ENCODE results near the gene ZMIZ1.

The ZMIZ1 gene

GRCh38 chr10:79137300-79137756 is 68.6 kb downstream of the ZMIZ1 start:
- DNase-seq (ENCODE audit: low spot score) = no peak

GRCh38 chr10:79137826-79138225 is 69.1 kb downstream of the ZMIZ1 start:
- peak; percentile 81 for DNase-seq (ENCODE audit: low spot score)

GRCh38 chr10:79138449-79139123 is 69.8 kb downstream of the ZMIZ1 start:
- DNase-seq (ENCODE audit: low spot score) = no peak

DNA sequence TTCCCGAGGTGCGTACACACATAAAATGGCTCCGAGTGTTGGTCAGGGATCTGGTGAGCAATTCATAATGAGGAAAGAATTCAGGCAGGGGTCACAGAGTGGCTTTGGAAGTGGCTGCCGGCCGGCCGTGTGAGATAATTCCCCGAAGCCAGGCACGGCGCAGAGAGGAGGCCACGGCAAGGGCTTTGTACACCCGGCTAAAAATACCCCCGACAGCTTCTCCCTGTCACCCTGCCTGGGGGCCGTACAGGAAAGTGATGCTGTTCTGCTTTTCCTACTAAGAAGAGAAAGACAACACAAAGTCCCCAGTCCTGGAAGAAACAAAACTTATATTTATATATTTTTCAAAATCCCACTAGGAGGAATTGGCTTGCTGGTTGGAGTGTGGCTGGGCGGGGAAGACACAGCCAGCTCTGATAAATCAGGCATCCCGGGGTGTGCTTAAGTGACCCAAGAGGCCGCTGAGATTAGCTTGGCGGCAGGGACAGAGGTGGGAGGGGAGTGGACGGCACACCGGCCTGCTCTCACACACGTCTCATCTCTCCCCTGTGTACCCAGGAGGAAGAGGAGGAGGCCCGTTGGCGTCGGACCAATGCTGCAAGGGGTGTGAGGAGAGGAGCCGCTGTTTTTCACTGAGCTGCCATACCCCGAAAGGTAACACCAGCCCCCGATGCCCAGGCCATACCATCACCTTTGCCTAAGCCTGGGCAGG is 70.5 kb downstream of the ZMIZ1 start:
- DNase-seq (ENCODE audit: low spot score) = peak; percentile 96

DNA sequence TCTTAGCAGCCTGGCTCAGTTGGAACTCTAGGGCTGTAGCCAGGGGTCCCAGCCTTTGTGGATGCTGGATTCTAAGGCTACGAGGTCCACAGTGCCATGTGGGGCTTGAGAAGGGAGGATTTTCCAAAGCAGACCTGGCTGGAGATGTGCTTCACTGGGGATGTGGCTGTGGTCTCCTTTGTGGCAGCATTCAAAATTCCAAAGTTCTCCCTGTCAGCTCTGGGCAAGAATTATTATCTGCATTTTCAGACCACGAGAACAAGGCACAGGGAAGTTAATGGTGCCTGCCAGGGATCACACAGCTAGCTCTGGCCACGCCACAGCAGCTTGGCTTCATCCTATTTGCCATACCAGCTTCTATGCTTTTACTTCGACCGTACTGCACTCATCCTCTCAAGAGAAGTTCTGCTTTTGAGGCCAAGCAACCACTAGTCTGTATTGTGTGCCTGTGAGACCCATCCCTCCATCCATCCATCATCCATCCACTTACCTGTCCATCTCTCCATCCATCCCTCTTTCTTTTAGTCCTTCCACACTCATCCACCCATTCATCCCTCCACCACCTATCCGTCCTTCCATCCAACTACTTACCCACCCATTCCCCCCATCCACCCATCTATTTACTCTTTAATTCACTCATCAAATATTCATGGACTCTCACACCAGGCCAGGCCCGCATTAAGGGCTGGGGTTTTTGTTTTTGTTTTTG is 71.5 kb downstream of the ZMIZ1 start:
- DNase-seq (ENCODE audit: low spot score) = no peak

DNA sequence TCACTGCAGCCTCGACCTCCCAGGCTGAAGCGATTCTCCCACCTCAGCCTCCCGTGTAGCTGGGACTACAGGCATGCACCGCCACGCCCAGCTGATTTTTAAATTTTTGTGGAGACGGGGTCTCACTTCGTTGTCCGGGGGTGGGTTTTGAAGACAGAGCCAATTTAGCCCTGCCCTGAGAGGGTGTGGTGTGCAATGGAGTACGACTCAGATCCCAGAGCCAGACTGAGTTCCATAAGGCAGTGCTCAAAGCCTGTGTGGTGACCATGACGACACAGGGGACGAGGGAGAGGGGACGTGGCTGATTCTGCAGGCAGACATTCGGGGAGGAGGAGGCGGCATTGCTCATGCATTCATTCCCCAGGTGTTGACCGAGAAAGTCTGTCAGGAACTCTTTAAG is 72.1 kb downstream of the ZMIZ1 start:
- no peak for DNase-seq (ENCODE audit: low spot score)

- no peak for DNase-seq (ENCODE audit: low spot score)
These were observed 73.3 kb downstream of the ZMIZ1 start for GRCh38 chr10:79142064-79142491.

DNA sequence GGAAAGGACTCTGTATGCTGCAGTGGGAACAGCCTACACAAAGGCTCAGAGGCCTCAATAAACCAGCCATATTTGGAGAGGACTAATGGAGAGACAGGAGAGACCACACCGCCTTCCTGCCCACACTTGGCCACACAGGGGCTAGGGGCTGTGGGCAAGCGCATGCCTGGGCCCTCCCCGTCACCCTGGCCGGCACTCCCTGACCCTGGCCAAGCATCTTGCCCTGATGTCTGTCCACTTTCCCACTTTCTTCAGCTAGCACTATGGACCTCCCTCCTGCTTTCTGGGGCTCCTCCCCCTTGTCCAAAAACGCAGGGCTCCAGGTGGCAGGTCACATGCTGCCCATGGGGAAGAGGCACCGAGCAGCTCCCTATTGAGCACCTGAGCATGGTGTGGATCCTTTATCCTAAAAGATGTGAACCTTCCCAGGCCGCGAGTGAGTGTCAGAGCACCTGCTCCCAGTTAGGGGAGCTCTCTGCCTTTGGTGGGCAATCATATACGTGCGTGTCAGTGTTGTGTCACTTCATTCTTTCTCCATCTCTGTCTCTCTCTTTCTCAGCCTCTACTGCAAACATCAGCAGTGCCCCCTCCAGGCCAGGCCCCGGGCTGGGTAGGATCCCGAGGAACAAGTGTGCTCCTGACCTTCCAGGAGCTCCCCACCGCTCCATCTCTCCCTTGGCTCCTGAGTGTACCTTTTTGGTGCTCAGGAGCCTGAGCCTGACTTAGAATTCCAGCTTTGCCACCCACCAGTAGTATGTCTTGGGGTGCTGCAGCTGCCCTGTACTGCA is 74.0 kb downstream of the ZMIZ1 start:
- no peak for DNase-seq (ENCODE audit: low spot score)

DNA sequence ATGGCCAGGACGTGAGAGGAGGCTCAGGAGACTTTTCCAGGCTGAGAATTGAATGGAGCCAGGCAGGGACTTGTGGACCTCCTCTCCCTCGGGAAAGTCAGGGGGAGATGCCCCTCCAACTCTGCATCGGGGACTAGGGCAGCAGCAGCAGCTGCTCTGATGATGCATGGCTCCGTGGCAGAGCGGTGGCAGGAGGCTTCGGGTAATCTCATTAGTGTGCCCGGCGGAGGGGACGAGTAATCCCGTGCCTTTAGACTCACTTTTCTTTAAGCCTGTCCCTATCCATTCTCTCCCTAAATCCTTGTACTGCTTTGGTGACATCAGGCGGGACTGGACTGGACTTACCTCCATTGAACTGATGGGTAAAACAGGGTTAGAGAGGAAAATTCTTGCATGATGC is 75.1 kb downstream of the ZMIZ1 start:
- DNase-seq (ENCODE audit: low spot score) = no peak

- DNase-seq (ENCODE audit: low spot score) = no peak
These were observed 75.8 kb downstream of the ZMIZ1 start for GRCh38 chr10:79144351-79145173.

- no peak for DNase-seq (ENCODE audit: low spot score)
These were observed 76.4 kb downstream of the ZMIZ1 start for GRCh38 chr10:79145174-79145483.

GRCh38 chr10:79145517-79146470 is 77.0 kb downstream of the ZMIZ1 start:
- DNase-seq (ENCODE audit: low spot score) = no peak

DNA sequence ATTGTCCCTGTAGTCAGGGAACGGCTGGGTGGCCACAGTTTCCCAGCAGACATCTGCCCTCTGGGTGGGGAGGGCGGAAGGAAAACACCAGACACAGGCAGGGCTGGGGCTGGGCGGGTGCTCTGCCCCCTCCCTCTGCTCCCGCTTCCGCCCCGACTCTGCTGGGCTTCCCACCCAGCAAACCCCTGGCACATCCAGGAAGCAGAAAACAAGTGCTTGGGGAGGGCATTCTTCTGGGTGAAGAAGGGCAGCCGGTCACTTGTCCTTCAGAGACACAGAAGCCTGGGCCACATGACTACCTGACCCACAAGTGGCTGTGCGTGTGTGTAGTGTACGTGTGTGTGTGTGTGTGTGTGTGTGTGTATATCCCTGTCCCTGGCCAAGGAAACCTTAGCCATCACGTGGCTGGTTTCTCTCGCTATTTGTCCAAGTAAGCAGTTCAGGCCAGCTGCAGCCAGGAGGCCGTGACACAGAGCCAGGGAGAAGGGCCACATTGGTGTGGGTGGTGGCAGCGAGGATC is 77.9 kb downstream of the ZMIZ1 start:
- DNase-seq (ENCODE audit: low spot score) = no peak

DNA sequence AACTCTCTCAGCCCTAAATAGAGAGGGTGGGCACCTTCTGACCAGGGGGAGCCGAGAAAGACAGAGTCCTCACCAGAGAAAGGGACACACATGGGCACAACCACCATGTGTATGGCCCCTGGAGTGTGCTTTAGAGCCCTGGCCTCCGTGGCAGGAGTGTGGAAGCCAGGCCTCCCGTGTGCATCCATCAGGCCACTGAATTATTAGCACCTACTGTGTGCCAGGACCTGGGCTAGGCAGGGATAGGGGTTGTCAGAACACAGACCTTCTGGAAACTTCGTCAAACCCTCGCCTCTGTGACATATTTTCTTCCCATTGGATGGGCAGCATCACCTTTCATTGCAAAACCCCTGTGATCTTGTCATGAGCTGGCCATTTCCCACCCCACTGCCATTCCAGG is 78.5 kb downstream of the ZMIZ1 start:
- no peak for DNase-seq (ENCODE audit: low spot score)

DNA sequence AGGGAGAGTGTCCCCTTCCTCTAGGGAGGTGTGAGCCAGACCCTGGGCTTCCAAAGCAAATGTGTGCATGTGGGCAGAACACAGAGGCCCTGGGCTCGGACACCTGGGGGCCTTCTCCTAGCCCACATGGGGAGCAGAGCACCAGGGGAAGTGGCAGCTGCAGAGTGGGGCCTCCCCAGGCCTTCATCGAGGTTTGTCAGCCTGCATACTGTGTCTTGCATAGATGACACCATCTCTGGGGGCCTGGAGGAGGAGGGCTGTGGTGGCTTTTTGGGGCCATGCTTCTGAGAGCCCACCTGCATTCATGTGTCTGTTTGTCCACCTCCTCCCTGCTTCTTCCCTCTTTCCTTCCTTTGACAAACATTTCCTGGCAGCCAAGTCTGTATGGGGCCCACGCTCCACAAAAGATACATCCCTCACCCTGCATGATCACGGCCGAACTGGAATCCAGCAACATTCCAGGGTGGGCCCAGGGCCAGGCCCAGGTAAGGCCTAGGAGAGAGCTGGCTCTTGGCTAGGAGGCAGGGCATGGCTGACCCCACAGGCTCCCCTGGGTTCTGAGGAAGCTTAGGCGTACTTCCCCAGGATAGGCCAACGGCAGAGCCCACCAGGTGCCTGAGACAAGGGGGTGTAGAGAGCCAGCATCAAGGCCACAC is 79.2 kb downstream of the ZMIZ1 start:
- no peak for DNase-seq (ENCODE audit: low spot score)

DNA sequence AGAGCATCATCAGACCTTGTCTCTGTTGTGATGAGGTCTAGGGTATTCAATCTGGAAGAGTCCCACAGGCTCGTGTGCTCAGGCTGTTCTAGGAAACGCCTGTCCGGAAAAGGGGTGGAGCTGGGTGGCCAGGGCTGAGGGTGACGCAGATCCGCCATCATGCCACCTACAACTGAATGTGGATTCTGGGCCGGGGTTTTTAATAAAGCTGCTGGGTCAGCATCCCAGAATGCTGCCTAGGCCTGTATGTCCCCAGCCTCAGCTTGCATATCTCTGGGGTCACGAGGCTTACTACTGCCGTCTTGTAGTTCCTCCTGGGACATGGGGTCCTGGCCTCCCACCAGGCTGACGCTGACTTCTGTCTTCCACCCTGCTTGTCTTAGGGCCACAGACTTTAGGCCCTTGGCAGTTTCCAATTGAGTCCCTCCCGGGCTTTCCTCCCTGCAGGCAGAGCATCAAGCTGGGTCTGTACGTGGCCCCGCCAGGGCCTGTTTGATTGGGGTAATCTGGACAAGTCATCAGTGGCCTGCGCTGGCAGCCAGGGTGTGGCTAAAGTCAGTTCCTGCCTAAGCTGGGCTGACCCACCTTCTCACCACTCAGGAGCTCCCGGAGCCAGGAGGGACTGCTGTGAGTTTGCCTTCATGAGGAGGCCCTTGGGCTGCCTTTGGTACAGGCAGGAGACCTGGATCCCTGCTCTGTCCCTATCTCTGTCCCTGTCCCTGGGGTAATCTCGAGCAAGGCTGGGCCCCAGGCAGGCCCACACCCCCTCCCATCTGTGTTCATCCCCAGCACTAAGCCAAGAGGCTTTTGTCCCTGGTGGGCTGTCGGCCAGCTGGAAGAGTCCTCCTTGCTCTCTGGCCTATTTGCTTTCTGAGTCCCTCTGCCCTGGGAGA is 79.9 kb downstream of the ZMIZ1 start:
- peak; percentile 71 for DNase-seq (ENCODE audit: low spot score)

- DNase-seq (ENCODE audit: low spot score) = no peak
These were observed 80.5 kb downstream of the ZMIZ1 start for GRCh38 chr10:79149345-79149661.

DNA sequence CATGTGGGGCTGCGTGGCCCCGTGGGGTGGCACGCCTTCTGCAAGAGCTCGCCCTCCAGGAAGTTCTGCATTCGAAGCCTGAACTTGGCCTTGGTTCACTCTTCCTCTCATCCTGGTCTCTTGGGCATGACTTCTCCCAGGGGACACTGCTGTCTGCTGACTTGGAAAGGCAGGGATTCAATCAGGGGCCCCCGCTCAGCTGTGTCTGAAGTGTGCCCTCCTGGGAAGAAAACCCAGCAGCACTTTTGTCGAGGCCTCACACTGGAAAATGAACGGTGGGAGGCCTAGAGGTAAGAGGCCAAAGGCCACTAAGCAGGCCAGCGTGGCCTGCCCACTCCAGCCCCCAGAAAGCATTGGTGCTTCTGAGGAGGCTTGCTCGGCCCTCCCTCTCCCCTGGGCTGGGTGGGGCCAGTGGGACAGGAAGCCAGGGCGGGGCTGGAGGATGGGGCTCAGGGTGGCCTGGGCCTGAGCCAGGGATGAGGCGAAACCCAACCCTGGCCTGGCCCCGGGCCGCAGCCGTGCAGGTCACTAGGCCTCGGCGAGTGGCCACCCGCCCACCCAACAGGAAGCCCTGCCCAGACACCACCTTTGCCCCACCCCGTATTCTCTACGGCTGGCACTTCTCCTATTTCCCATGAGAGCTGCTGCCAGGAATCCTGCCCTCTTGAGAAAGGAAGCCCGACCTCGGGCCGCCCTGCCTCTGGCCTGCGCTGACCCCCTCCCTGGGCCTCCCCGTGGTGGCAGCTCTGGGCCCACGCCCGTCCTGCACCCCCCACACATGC is 81.1 kb downstream of the ZMIZ1 start:
- DNase-seq (ENCODE audit: low spot score) = peak; percentile 91

All from hepatic stellate cell (primary cell).